NT2/D1 (cell line): ENCODE results near the gene PLD4.

ENCODE experiments used
- DNase-seq: peaks from one replicate; pipeline ENCODE4 v3.0.0-alpha.2; 2011; ENCODE audit warnings: low read depth, low spot score
- H3K27me3 ChIP-seq: 2 replicates; pipeline ENCODE4 v1.6.0; 2011; ENCODE audit warnings: mild to moderate bottlenecking; ENCODE audit not compliant: insufficient read length, insufficient read depth
- H3K36me3 ChIP-seq: 2 replicates; pipeline ENCODE4 v1.6.1; 2011; ENCODE audit warnings: mild to moderate bottlenecking, low read length, mixed read lengths; ENCODE audit not compliant: insufficient read depth, insufficient read length
- H3K4me1 ChIP-seq: 2 replicates; pipeline ENCODE4 v1.5.1; 2011; ENCODE audit not compliant: insufficient read depth, insufficient read length
- H3K4me3 ChIP-seq: 2 replicates; pipeline ENCODE4 v1.5.1; 2011; ENCODE audit warnings: low read depth; ENCODE audit not compliant: insufficient read length
- H3K9ac ChIP-seq: 2 replicates; pipeline ENCODE4 v1.6.0; 2011; ENCODE audit warnings: low read depth; ENCODE audit not compliant: insufficient read length
- H3K9me3 ChIP-seq: 2 replicates; pipeline ENCODE4 v1.5.1; 2011; ENCODE audit warnings: mild to moderate bottlenecking, low read length; ENCODE audit not compliant: insufficient read depth
- SUZ12 ChIP-seq: IDR thresholded peaks from 2 replicates; pipeline ENCODE4 v1.6.1; 2011; ENCODE audit not compliant: insufficient read length, insufficient read depth; ENCODE audit errors: extremely low read depth
- YY1 ChIP-seq: IDR thresholded peaks from 2 replicates; pipeline ENCODE4 v1.6.1; 2011; ENCODE audit not compliant: insufficient read length, insufficient read depth
- ZNF274 ChIP-seq: IDR thresholded peaks from 2 replicates; pipeline ENCODE4 v1.6.1; 2011; ENCODE audit warnings: mild to moderate bottlenecking, low read depth, low read length

PLD4 gene

DNA sequence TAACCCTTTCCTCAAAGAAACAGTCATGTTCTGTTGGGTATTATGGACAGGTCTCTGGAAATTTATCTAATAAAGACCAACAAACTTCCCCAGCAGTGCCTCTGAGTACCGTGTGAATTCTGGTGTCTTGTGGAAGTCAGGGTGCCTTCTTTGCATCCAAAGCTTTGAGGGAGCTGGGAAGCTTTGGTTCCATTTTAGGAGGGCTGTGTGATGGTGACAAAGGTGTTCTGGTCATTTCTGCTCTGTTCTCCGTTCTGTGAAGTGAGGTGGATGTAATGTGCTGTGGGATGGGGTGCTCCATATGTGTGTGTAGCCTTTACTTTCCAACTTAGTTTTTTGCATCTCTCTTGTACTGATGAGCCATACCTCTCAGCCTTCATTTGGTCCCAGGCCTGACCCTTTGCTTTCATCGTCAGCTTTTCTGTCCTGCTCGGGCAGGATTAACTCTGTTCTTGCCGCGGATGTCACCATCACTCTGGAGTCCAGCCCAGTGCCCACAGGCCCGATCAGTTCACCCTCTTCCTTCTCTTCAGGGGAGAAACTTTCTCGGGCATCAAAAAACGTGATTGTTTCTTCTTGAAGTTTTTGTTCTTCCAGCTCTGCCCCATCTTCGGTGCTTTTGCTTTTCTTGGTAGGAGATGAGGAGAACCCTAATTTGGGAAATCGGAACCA is 13.2 kb downstream of the PLD4 start:
- TF ChIP-seq YY1 (no peak), ZNF274 (no peak)
- peaks cover 15% of the 10 kb centered on the region for H3K27me3 ChIP-seq

DNA sequence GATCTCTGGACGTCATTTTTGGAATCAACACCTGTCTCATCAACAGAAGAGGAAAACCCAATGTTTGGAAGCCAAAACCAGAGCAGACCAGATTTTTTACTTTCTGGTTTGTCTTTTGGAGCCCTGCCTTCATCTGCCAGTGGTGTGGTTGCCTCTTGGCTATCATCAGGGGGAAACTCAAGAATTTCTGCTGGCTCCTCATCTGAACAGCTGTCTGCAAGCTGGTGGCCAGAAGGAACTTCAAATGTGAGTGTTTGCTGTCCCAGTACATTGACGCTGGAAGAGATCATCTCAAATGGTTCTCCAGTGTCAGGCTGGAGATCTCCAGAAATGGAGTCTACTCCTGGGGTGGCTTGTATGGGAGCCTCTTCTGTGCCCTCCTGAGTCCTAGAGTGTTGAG is 13.8 kb downstream of the PLD4 start:
- Histone ChIP-seq H3K27me3 (peaks cover 15% of the 10 kb centered on the region), H3K9ac (no peak overlapping the region), H3K9me3 (no peaks in the 10 kb centered on the region), H3K4me1 (peaks cover 2% of the 10 kb centered on the region), H3K4me3 (no peak overlapping the region), H3K36me3 (peaks cover 37% of the 10 kb centered on the region)
- no peak for TF ChIP-seq SUZ12
- no peak for TF ChIP-seq ZNF274
- no peak for TF ChIP-seq YY1
- no peak for DNase-seq

More for the DNA sequence above, 13.2 kb downstream of the PLD4 start:
- H3K36me3 ChIP-seq: peaks cover 37% of the 10 kb centered on the region
- H3K4me1 ChIP-seq: peaks cover 2% of the 10 kb centered on the region
- H3K9me3 ChIP-seq: no peaks in the 10 kb centered on the region
- DNase-seq: no peak
- no peak overlapping the region for H3K9ac ChIP-seq
- no peak overlapping the region for H3K4me3 ChIP-seq

DNA sequence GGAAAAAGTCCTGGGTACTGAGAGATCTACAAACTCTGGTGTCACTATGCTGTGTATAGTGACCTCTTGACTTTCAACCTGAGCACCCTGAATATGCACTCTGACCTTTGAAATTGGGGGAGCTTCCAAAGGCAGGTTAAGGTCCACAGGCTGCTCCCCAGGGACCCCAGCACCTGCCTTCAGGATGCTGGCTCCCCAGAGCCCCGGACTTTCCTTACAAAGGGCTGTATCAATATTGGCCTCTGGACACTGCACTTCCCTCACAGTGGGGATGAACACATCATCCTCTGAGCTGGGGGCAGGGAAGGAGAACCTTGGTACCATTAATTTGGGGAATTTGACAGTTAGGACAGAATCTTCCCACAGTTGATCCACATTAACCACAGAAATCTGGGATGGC is 14.3 kb downstream of the PLD4 start:
- Histone ChIP-seq H3K4me3 (no peak overlapping the region), H3K9ac (no peak overlapping the region), H3K9me3 (no peaks in the 10 kb centered on the region), H3K4me1 (peaks cover 2% of the 10 kb centered on the region), H3K36me3 (peaks cover 37% of the 10 kb centered on the region), H3K27me3 (peaks cover 15% of the 10 kb centered on the region)
- no peak for DNase-seq
- TF ChIP-seq SUZ12: no peak
- no peak for TF ChIP-seq YY1
- no peak for TF ChIP-seq ZNF274

DNA sequence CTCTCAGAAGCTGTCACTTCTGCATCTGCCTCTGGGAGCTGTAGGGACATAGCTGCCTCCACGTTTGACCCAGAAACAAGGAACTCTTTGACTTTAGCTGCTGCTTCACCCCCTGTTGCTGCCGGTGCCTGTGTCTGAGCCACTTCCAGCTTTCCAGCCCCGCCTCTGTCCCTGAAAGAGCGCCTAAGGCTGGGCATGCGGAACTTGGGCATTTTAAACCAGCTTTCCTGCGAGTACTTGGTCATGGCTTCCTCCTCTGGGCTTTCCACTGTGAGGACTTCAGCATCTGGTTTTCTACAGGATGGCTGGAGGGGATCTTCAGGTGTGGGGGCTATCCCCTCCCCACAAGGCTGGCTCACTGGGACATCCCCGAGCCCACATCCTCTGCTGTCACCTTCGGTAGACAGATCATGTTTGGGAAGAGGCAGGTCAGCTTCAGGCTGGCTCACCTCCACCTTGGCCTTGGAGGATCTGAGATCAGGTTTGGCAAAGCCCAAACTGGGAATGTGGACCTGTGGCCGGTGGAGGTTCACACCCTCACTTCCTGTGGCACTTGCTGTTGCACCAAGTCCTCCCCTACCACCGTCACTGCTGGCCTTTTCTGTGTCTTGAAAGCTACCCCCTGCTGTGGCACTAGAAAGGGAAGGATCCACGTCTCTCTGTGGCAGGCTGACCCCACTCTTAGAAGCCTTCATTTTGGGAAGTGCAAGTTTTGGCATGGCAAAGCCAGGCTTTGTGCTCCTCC is 15.2 kb downstream of the PLD4 start:
- DNase-seq: no peak
- H3K9me3 ChIP-seq: no peaks in the 10 kb centered on the region
- no peak for TF ChIP-seq YY1
- no peak for TF ChIP-seq SUZ12
- no peak for TF ChIP-seq ZNF274
- no peaks in the 10 kb centered on the region for H3K4me1 ChIP-seq
- no peak overlapping the region for H3K9ac ChIP-seq
- H3K27me3 ChIP-seq: peaks cover 6% of the 10 kb centered on the region
- peaks cover 37% of the 10 kb centered on the region for H3K36me3 ChIP-seq
- no peak overlapping the region for H3K4me3 ChIP-seq

DNA sequence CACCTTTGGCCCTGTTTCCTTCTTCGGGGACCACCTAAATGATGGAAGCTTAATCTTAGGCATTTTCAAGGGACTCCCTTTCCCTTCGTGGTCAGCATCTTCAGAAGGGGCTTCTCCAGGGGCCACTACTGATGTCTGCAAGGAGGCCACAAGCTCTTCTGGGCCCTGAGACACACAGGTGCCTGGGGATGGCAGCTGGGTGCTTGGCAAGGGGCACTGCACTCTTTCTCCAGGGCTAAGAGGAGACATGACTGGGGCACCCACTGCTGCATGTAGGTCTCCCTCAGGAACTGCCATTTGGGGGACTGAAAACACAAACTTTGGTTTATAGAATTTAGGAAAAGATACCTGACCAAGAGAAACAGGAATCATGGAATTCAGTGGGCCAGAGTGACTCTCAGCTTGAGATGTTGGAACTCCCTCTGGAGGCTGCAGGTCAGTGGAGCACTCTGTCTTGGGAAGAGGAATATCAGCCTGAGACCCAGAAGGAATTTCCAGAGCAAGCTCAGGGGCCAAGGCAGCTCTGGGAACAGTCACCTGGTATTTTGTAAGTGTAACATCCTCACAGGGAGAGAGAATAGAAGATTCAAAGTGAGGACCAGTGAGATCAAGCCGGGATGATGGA is 16.0 kb downstream of the PLD4 start:
- DNase-seq: no peak
- TF ChIP-seq ZNF274 (no peak), SUZ12 (no peak), YY1 (no peak)

DNA sequence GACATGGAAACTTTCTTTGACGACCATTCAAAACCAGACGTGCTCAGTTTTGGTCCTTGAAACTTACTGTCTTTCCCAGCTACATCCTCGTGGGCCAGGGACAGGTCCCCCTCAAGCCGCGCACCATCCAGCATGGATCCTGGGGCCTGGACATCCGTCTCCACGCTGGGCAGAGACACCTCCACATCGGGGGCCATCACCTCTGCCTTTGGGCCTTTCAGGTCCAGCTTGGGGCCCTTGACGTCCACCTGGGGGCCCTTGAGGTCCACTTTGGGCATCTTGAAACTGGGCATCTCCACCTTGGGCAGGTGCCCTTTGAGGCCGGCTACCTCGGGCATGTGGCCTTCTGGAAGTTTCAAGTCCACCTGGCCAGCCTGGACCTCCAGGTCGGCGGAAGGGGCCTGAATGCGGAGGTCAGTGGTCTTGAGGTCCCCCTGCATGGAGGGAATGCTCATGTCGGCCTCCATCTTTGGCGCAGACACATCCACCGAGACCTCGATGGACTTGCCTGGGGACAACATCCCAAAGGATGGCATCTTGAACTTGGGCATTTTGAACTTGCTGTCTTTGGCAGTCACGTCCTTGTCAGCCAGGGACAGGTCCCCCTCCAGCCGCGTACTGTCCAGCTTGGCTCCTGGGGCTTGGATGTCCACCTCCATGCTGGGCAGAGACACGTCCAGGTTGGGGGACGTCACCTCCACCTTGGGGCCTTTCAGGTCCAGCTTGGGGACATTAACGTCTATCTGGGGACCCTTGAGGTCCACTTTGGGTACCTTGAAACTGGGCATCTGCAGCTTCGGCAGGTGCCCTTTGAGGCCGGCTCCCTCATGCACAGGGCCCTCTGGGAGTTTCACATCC is 17.1 kb downstream of the PLD4 start:
- H3K27me3 ChIP-seq: no peaks in the 10 kb centered on the region
- H3K9me3 ChIP-seq: no peaks in the 10 kb centered on the region
- DNase-seq: no peak
- no peaks in the 10 kb centered on the region for H3K4me1 ChIP-seq
- peaks cover 37% of the 10 kb centered on the region for H3K36me3 ChIP-seq
- no peak overlapping the region for H3K4me3 ChIP-seq
- H3K9ac ChIP-seq: no peak overlapping the region
- TF ChIP-seq SUZ12 (no peak), ZNF274 (no peak), YY1 (no peak)

More for the DNA sequence above, 16.0 kb downstream of the PLD4 start:
- Histone ChIP-seq H3K9me3 (no peaks in the 10 kb centered on the region), H3K4me3 (no peak overlapping the region), H3K4me1 (no peaks in the 10 kb centered on the region), H3K36me3 (peaks cover 37% of the 10 kb centered on the region), H3K27me3 (no peaks in the 10 kb centered on the region), H3K9ac (no peak overlapping the region)
